Memory B cell (primary cell): ENCODE data around the gene GALNT10.
A peak's percentile ranks its signal among the peaks of the same experiment; 100 is the strongest.
"Not testable (repeated sequence)": the region's sequence is repeated elsewhere in the genome, so short reads cannot be mapped to it uniquely, and the experiment has no call there.

Source experiments
- ATAC-seq: fragments of 150-1000 bp; cut with Tn5 transposase; 2 replicates; pipeline ENCODE4 v1.10.0; 2021; ENCODE audit warnings: low read depth, mild to moderate bottlenecking, moderate library complexity
- DNase-seq, 2 donors: peaks; one replicate each; pipeline ENCODE4 v3.0.0; 2022; ENCODE audit warnings: low spot score in 2 of 2
- H3K27ac Mint-ChIP-seq: one replicate; pipeline ENCODE4 v1.8.0; 2022; ENCODE audit warnings: mild to moderate bottlenecking, moderate library complexity, mixed read lengths
- H3K27me3 Mint-ChIP-seq: one replicate; pipeline ENCODE4 v1.8.0; 2022; ENCODE audit warnings: mixed read lengths
- H3K36me3 Mint-ChIP-seq: one replicate; pipeline ENCODE4 v1.8.0; 2022; ENCODE audit warnings: mild to moderate bottlenecking, mixed read lengths
- H3K4me1 Mint-ChIP-seq: one replicate; pipeline ENCODE4 v1.8.0; 2022; ENCODE audit warnings: mixed read lengths
- H3K4me3 Mint-ChIP-seq: one replicate; pipeline ENCODE4 v1.8.0; 2022; ENCODE audit warnings: mild to moderate bottlenecking, moderate library complexity, mixed read lengths
- H3K9me3 Mint-ChIP-seq: one replicate; pipeline ENCODE4 v1.8.0; 2022; ENCODE audit warnings: mixed read lengths

Gene GALNT10

GRCh38 chr5:154190595-154191304 lies at the start of gene GALNT10:
Gene GALNT10, plus strand, starts transcription at chr5:154190733. Its CDS starts 134 bp downstream, at chr5:154190867.
- peaks cover 46% of the 10 kb centered on the region for H3K4me1 Mint-ChIP-seq
- peaks cover 1% of the 10 kb centered on the region for H3K36me3 Mint-ChIP-seq
- DNase-seq (no peak), ATAC-seq (peak; percentile 66)
- H3K9me3 Mint-ChIP-seq: no peaks in the 10 kb centered on the region
- no peaks in the 10 kb centered on the region for H3K27me3 Mint-ChIP-seq
- peak within 1 kb of the TSS; percentile 95 for H3K27ac Mint-ChIP-seq
- H3K4me3 Mint-ChIP-seq: peak within 1 kb of the TSS; percentile 99

- Mint-ChIP-seq H3K4me3 (no peak overlapping the region), H3K27me3 (peaks cover 13% of the 10 kb centered on the region), H3K9me3 (no peaks in the 10 kb centered on the region), H3K27ac (no peak overlapping the region), H3K4me1 (no peaks in the 10 kb centered on the region), H3K36me3 (peaks cover 1% of the 10 kb centered on the region)
- DNase-seq (no peak), ATAC-seq (no peak)
These were observed 48.8 kb upstream of the GALNT10 start for GRCh38 chr5:154141745-154142221.

- no peaks in the 10 kb centered on the region for H3K4me1 Mint-ChIP-seq
- H3K4me3 Mint-ChIP-seq: no peak overlapping the region
- DNase-seq (no peak), ATAC-seq (no peak)
- peaks cover 3% of the 10 kb centered on the region for H3K36me3 Mint-ChIP-seq
- no peak overlapping the region for H3K27ac Mint-ChIP-seq
- H3K27me3 Mint-ChIP-seq: peaks cover 17% of the 10 kb centered on the region
- no peaks in the 10 kb centered on the region for H3K9me3 Mint-ChIP-seq
These were observed 47.3 kb upstream of the GALNT10 start for GRCh38 chr5:154143211-154143641.

GRCh38 chr5:154145268-154145667 lies 45.3 kb upstream of the GALNT10 start:
- Mint-ChIP-seq H3K4me1 (no peaks in the 10 kb centered on the region), H3K27ac (no peak overlapping the region), H3K9me3 (no peaks in the 10 kb centered on the region), H3K36me3 (peaks cover 3% of the 10 kb centered on the region), H3K27me3 (peaks cover 18% of the 10 kb centered on the region), H3K4me3 (no peak overlapping the region)
- ATAC-seq (no peak), DNase-seq (no peak)

GRCh38 chr5:154146409-154146808 lies 44.1 kb upstream of the GALNT10 start:
- H3K4me3 Mint-ChIP-seq: no peak overlapping the region
- H3K27ac Mint-ChIP-seq: no peak overlapping the region
- H3K27me3 Mint-ChIP-seq: peaks cover 13% of the 10 kb centered on the region
- H3K9me3 Mint-ChIP-seq: no peaks in the 10 kb centered on the region
- DNase-seq (no peak), ATAC-seq (no peak)
- peaks cover 3% of the 10 kb centered on the region for H3K36me3 Mint-ChIP-seq
- H3K4me1 Mint-ChIP-seq: no peaks in the 10 kb centered on the region

- H3K9me3 Mint-ChIP-seq: no peaks in the 10 kb centered on the region
- DNase-seq (no peak), ATAC-seq (no peak)
- H3K4me3 Mint-ChIP-seq: no peak overlapping the region
- H3K27me3 Mint-ChIP-seq: peaks cover 15% of the 10 kb centered on the region
- no peaks in the 10 kb centered on the region for H3K4me1 Mint-ChIP-seq
- H3K27ac Mint-ChIP-seq: no peak overlapping the region
- H3K36me3 Mint-ChIP-seq: peaks cover 5% of the 10 kb centered on the region
These were observed 42.9 kb upstream of the GALNT10 start for GRCh38 chr5:154147666-154148065.

- not testable (repeated sequence) for ATAC-seq, DNase-seq, H3K27ac Mint-ChIP-seq, H3K27me3 Mint-ChIP-seq, H3K4me1 Mint-ChIP-seq, H3K36me3 Mint-ChIP-seq, H3K4me3 Mint-ChIP-seq, H3K9me3 Mint-ChIP-seq
These were observed 40.1 kb upstream of the GALNT10 start for GRCh38 chr5:154150471-154150870.

- Mint-ChIP-seq H3K27ac (no peak overlapping the region), H3K4me3 (no peak overlapping the region), H3K4me1 (no peaks in the 10 kb centered on the region), H3K27me3 (peaks cover 6% of the 10 kb centered on the region), H3K9me3 (peaks cover 1% of the 10 kb centered on the region), H3K36me3 (no peaks in the 10 kb centered on the region)
- ATAC-seq (no peak), DNase-seq (no peak)
These were observed 32.8 kb upstream of the GALNT10 start for GRCh38 chr5:154157483-154158378.

GRCh38 chr5:154158379-154158737 lies 32.2 kb upstream of the GALNT10 start:
- H3K4me3 Mint-ChIP-seq: no peak overlapping the region
- H3K27ac Mint-ChIP-seq: no peak overlapping the region
- peaks cover 8% of the 10 kb centered on the region for H3K27me3 Mint-ChIP-seq
- no peaks in the 10 kb centered on the region for H3K4me1 Mint-ChIP-seq
- H3K36me3 Mint-ChIP-seq: no peaks in the 10 kb centered on the region
- ATAC-seq (no peak), DNase-seq (no peak)
- H3K9me3 Mint-ChIP-seq: peaks cover 1% of the 10 kb centered on the region

- Mint-ChIP-seq H3K9me3 (peaks cover 1% of the 10 kb centered on the region), H3K4me3 (no peak overlapping the region), H3K27me3 (peaks cover 13% of the 10 kb centered on the region), H3K27ac (no peak overlapping the region), H3K36me3 (no peaks in the 10 kb centered on the region), H3K4me1 (no peaks in the 10 kb centered on the region)
- no peak for ATAC-seq
- no peak for DNase-seq
These were observed 31.2 kb upstream of the GALNT10 start for GRCh38 chr5:154159343-154159742.

- ATAC-seq (no peak), DNase-seq (no peak)
- Mint-ChIP-seq H3K4me3 (no peak overlapping the region), H3K27ac (no peak overlapping the region), H3K9me3 (no peaks in the 10 kb centered on the region), H3K27me3 (peaks cover 17% of the 10 kb centered on the region), H3K36me3 (no peaks in the 10 kb centered on the region), H3K4me1 (no peaks in the 10 kb centered on the region)
These were observed 27.9 kb upstream of the GALNT10 start for GRCh38 chr5:154162539-154163151.

- DNase-seq (no peak), ATAC-seq (no peak)
- no peaks in the 10 kb centered on the region for H3K36me3 Mint-ChIP-seq
- H3K27ac Mint-ChIP-seq: no peak overlapping the region
- no peaks in the 10 kb centered on the region for H3K4me1 Mint-ChIP-seq
- H3K4me3 Mint-ChIP-seq: no peak overlapping the region
- no peaks in the 10 kb centered on the region for H3K9me3 Mint-ChIP-seq
- peaks cover 14% of the 10 kb centered on the region for H3K27me3 Mint-ChIP-seq
These were observed 26.9 kb upstream of the GALNT10 start for GRCh38 chr5:154163327-154164248.

- H3K9me3 Mint-ChIP-seq: no peaks in the 10 kb centered on the region
- H3K27ac Mint-ChIP-seq: no peak overlapping the region
- ATAC-seq: no peak
- H3K4me1 Mint-ChIP-seq: no peaks in the 10 kb centered on the region
- H3K27me3 Mint-ChIP-seq: peaks cover 14% of the 10 kb centered on the region
- DNase-seq: no peak
- H3K36me3 Mint-ChIP-seq: no peaks in the 10 kb centered on the region
- H3K4me3 Mint-ChIP-seq: no peak overlapping the region
These were observed 26.3 kb upstream of the GALNT10 start for GRCh38 chr5:154164249-154164581.
